ENCODE data around the gene PRDM4. TPM values are rescaled to one million over a fixed set of nuclear protein-coding genes. Genes with fewer than 3 reads are reported as not detected.

The PRDM4 gene
- total RNA-seq: 23.5 TPM

GRCh38 chr12:107760809-107761501 lies at the start of gene PRDM4:
Gene PRDM4, minus strand, starts transcription at chr12:107761137. Its CDS starts 622 bp downstream, at chr12:107760515.
- peak; percentile 98 for DNase-seq

GRCh38 chr12:107807471-107808150 lies 46.7 kb upstream of the PRDM4 start:
- no peak for DNase-seq

- DNase-seq: no peak
These were observed 44.7 kb upstream of the PRDM4 start for GRCh38 chr12:107805488-107806180.

GRCh38 chr12:107803092-107803491 lies 42.2 kb upstream of the PRDM4 start:
- no peak for DNase-seq

- DNase-seq: no peak
These were observed 40.2 kb upstream of the PRDM4 start for GRCh38 chr12:107801150-107801549.

GRCh38 chr12:107798580-107798979 lies 37.6 kb upstream of the PRDM4 start:
- DNase-seq: no peak

- no peak for DNase-seq
These were observed 33.5 kb upstream of the PRDM4 start for GRCh38 chr12:107794451-107794850.

GRCh38 chr12:107791465-107792089 lies 30.6 kb upstream of the PRDM4 start:
- DNase-seq: no peak

GRCh38 chr12:107788690-107789458 lies 27.9 kb upstream of the PRDM4 start:
- DNase-seq: no peak

GRCh38 chr12:107788281-107788680 lies 27.3 kb upstream of the PRDM4 start:
- no peak for DNase-seq

GRCh38 chr12:107783406-107784376 lies 22.8 kb upstream of the PRDM4 start:
- DNase-seq: no peak

- DNase-seq: no peak
These were observed 21.1 kb upstream of the PRDM4 start for GRCh38 chr12:107782067-107782466.

GRCh38 chr12:107780298-107780697 lies 19.4 kb upstream of the PRDM4 start:
- DNase-seq: no peak

GRCh38 chr12:107779077-107779831 lies 18.3 kb upstream of the PRDM4 start:
- DNase-seq: no peak

GRCh38 chr12:107778383-107779025 lies 17.6 kb upstream of the PRDM4 start:
- DNase-seq: no peak

GRCh38 chr12:107776171-107776570 lies 15.2 kb upstream of the PRDM4 start:
- DNase-seq: no peak

GRCh38 chr12:107775093-107775721 lies 14.3 kb upstream of the PRDM4 start:
- DNase-seq: peak; percentile 20

GRCh38 chr12:107774349-107775029 lies 13.6 kb upstream of the PRDM4 start, which contains the start of gene ASCL4:
Gene ASCL4, plus strand, starts transcription at chr12:107774704. Its CDS starts 515 bp downstream, at chr12:107775219.
- DNase-seq: no peak

All from tongue (tissue), 2 donors.